ENCODE measurements around the gene NUMB.

The NUMB gene

GRCh38 chr14:73240816-73241480 lies 217.4 kb downstream of the NUMB start:
- Histone ChIP-seq H3K4me2 (ENCODE audit: insufficient read depth, low read length) (no peak overlapping the region), H2AFZ (ENCODE audit: low read depth, low read length) (no peak overlapping the region), H4K20me1 (ENCODE audit: insufficient read depth, low read length) (no peaks in the 10 kb centered on the region), H3K4me3 (ENCODE audit: low read depth in 1 of 2, low read length in 2 of 2) (no peak overlapping the region), H3K79me2 (ENCODE audit: insufficient read depth, low read length) (no peaks in the 10 kb centered on the region), H3K4me1 (ENCODE audit: insufficient read depth, low read length) (peaks cover 30% of the 10 kb centered on the region), H3K36me3 (ENCODE audit: insufficient read depth, low read length) (no peaks in the 10 kb centered on the region), H3K27ac (ENCODE audit: low read length) (no peak overlapping the region), H3K9me3 (ENCODE audit: insufficient read depth, low read length, severe bottlenecking) (no peaks in the 10 kb centered on the region), H3K27me3 (ENCODE audit: insufficient read depth, low read length, poor library complexity) (no peaks in the 10 kb centered on the region), H3K9ac (ENCODE audit: low read depth, low read length) (no peak overlapping the region)
- DNase-seq (peak; percentile 21), ATAC-seq (ENCODE audit: insufficient read depth, low read depth) (0 out of 3 replicates have a peak, but pooled peaks have one; percentile 32)
- no peak for TF ChIP-seq EZH2 (IDR thresholded peaks at IDR 0.05; ENCODE audit: borderline replicate concordance, low read depth, low read length, severe bottlenecking)

- ATAC-seq (ENCODE audit: insufficient read depth, low read depth) (no peak), DNase-seq (no peak)
- H2AFZ ChIP-seq (ENCODE audit: low read depth, low read length): no peak overlapping the region
- H3K27me3 ChIP-seq (ENCODE audit: insufficient read depth, low read length, poor library complexity): peaks cover 3% of the 10 kb centered on the region
- peaks cover 24% of the 10 kb centered on the region for H3K4me1 ChIP-seq (ENCODE audit: insufficient read depth, low read length)
- H3K9me3 ChIP-seq (ENCODE audit: insufficient read depth, low read length, severe bottlenecking): no peaks in the 10 kb centered on the region
- H3K27ac ChIP-seq (ENCODE audit: low read length): no peak overlapping the region
- H4K20me1 ChIP-seq (ENCODE audit: insufficient read depth, low read length): no peaks in the 10 kb centered on the region
- TF ChIP-seq, protein P1, sequence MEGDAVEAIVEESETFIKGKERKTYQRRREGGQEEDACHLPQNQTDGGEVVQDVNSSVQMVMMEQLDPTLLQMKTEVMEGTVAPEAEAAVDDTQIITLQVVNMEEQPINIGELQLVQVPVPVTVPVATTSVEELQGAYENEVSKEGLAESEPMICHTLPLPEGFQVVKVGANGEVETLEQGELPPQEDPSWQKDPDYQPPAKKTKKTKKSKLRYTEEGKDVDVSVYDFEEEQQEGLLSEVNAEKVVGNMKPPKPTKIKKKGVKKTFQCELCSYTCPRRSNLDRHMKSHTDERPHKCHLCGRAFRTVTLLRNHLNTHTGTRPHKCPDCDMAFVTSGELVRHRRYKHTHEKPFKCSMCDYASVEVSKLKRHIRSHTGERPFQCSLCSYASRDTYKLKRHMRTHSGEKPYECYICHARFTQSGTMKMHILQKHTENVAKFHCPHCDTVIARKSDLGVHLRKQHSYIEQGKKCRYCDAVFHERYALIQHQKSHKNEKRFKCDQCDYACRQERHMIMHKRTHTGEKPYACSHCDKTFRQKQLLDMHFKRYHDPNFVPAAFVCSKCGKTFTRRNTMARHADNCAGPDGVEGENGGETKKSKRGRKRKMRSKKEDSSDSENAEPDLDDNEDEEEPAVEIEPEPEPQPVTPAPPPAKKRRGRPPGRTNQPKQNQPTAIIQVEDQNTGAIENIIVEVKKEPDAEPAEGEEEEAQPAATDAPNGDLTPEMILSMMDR (IDR thresholded peaks at IDR 0.05; ENCODE audit: borderline replicate concordance, extremely low read depth, low read length, poor library complexity, severe bottlenecking): no peak
- no peak for TF ChIP-seq EZH2 (IDR thresholded peaks at IDR 0.05; ENCODE audit: borderline replicate concordance, low read depth, low read length, severe bottlenecking)
- H3K9ac ChIP-seq (ENCODE audit: low read depth, low read length): no peak overlapping the region
- H3K4me3 ChIP-seq (ENCODE audit: low read depth in 1 of 2, low read length in 2 of 2): no peak overlapping the region
- no peaks in the 10 kb centered on the region for H3K79me2 ChIP-seq (ENCODE audit: insufficient read depth, low read length)
- H3K36me3 ChIP-seq (ENCODE audit: insufficient read depth, low read length): no peaks in the 10 kb centered on the region
- H3K4me2 ChIP-seq (ENCODE audit: insufficient read depth, low read length): no peak overlapping the region
Observed at GRCh38 chr14:73239393-73240241, 218.7 kb downstream of the NUMB start.

DNA sequence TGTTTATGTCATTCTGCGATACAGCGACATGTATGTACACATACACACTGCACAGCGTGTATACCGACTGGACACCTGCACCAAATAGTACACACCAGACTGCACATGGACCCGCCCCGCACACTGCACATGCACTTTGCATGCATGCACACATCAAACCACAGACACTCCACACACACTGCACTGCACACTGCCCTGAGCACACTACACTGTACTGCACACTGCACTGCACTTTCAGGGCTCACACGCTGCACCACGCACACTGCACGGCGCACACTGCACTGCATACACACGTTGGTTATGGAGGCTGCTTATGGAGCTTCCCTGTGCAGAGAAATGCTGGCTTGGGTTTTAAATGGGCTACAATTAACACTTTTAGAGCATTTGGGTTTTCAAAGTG lies 219.4 kb downstream of the NUMB start:
- peaks cover 24% of the 10 kb centered on the region for H3K4me1 ChIP-seq (ENCODE audit: insufficient read depth, low read length)
- no peak overlapping the region for H3K4me3 ChIP-seq (ENCODE audit: low read depth in 1 of 2, low read length in 2 of 2)
- peaks cover 5% of the 10 kb centered on the region for H3K27me3 ChIP-seq (ENCODE audit: insufficient read depth, low read length, poor library complexity)
- H3K9me3 ChIP-seq (ENCODE audit: insufficient read depth, low read length, severe bottlenecking): no peaks in the 10 kb centered on the region
- H3K27ac ChIP-seq (ENCODE audit: low read length): no peak overlapping the region
- no peak overlapping the region for H3K9ac ChIP-seq (ENCODE audit: low read depth, low read length)
- TF ChIP-seq EZH2 (IDR thresholded peaks at IDR 0.05; ENCODE audit: borderline replicate concordance, low read depth, low read length, severe bottlenecking): no peak
- TF ChIP-seq, protein P1 (IDR thresholded peaks at IDR 0.05; ENCODE audit: borderline replicate concordance, extremely low read depth, low read length, poor library complexity, severe bottlenecking): no peak
- no peak for ATAC-seq (ENCODE audit: insufficient read depth, low read depth)
- no peak overlapping the region for H3K4me2 ChIP-seq (ENCODE audit: insufficient read depth, low read length)
- H3K36me3 ChIP-seq (ENCODE audit: insufficient read depth, low read length): no peaks in the 10 kb centered on the region
- no peaks in the 10 kb centered on the region for H3K79me2 ChIP-seq (ENCODE audit: insufficient read depth, low read length)
- no peak overlapping the region for H2AFZ ChIP-seq (ENCODE audit: low read depth, low read length)
- no peaks in the 10 kb centered on the region for H4K20me1 ChIP-seq (ENCODE audit: insufficient read depth, low read length)
- DNase-seq: no peak

DNA sequence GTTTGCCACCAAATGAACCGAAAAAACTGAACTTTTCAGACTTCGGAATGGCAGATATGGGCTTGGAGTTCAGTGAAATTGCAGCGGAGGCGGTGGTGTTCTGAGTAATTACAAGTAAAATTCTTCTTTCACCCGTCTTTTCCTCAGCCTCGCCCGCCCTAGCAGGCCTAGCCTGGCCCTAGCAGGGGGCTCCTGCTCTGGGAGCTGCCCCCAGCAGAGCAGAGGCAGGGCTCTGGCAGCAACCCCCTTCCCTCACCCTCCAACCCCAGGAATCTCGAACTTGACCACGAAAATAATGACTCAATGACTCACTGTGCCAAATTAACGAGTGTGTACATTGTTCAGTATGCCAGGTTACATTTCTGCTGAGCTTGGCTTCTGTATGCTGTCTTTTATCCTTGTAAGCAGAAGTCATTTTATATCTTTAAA lies 219.9 kb downstream of the NUMB start:
- Histone ChIP-seq H3K4me1 (ENCODE audit: insufficient read depth, low read length) (peaks cover 20% of the 10 kb centered on the region), H3K27me3 (ENCODE audit: insufficient read depth, low read length, poor library complexity) (peaks cover 8% of the 10 kb centered on the region), H3K4me3 (ENCODE audit: low read depth in 1 of 2, low read length in 2 of 2) (no peak overlapping the region), H4K20me1 (ENCODE audit: insufficient read depth, low read length) (no peaks in the 10 kb centered on the region), H2AFZ (ENCODE audit: low read depth, low read length) (no peak overlapping the region), H3K4me2 (ENCODE audit: insufficient read depth, low read length) (no peak overlapping the region), H3K9ac (ENCODE audit: low read depth, low read length) (no peak overlapping the region), H3K79me2 (ENCODE audit: insufficient read depth, low read length) (no peaks in the 10 kb centered on the region), H3K36me3 (ENCODE audit: insufficient read depth, low read length) (no peaks in the 10 kb centered on the region), H3K27ac (ENCODE audit: low read length) (no peak overlapping the region), H3K9me3 (ENCODE audit: insufficient read depth, low read length, severe bottlenecking) (no peaks in the 10 kb centered on the region)
- TF ChIP-seq EZH2 (IDR thresholded peaks at IDR 0.05; ENCODE audit: borderline replicate concordance, low read depth, low read length, severe bottlenecking): no peak
- TF ChIP-seq, protein P1 (IDR thresholded peaks at IDR 0.05; ENCODE audit: borderline replicate concordance, extremely low read depth, low read length, poor library complexity, severe bottlenecking): no peak
- ATAC-seq (ENCODE audit: insufficient read depth, low read depth): no peak
- no peak for DNase-seq
